Measurements from ENCODE around the gene AGAP1.

Gene AGAP1

GRCh38 chr2:235493775-235494715, at the start of gene AGAP1:
AGAP1 (plus strand) TSS chr2:235494043.
- DNase-seq (ENCODE audit: low read depth in 3 of 3), result no peak

- DNase-seq (ENCODE audit: low read depth in 3 of 3), result no peak
Measured at GRCh38 chr2:235444101-235444597, 49.7 kb upstream of the AGAP1 start.

GRCh38 chr2:235445116-235445515, 48.7 kb upstream of the AGAP1 start:
- no peak for DNase-seq (ENCODE audit: low read depth in 3 of 3)

GRCh38 chr2:235446082-235446481, 47.8 kb upstream of the AGAP1 start:
- DNase-seq (ENCODE audit: low read depth in 3 of 3), result no peak

- DNase-seq (ENCODE audit: low read depth in 3 of 3), result no peak
Measured at GRCh38 chr2:235447210-235447609, 46.6 kb upstream of the AGAP1 start.

- no peak for DNase-seq (ENCODE audit: low read depth in 3 of 3)
Measured at GRCh38 chr2:235449568-235449967, 44.3 kb upstream of the AGAP1 start.

- no peak for DNase-seq (ENCODE audit: low read depth in 3 of 3)
Measured at GRCh38 chr2:235453605-235454151, 40.2 kb upstream of the AGAP1 start.

- DNase-seq (ENCODE audit: low read depth in 3 of 3), result no peak
Measured at GRCh38 chr2:235458839-235459273, 35.0 kb upstream of the AGAP1 start.

- no peak for DNase-seq (ENCODE audit: low read depth in 3 of 3)
Measured at GRCh38 chr2:235460548-235461047, 33.2 kb upstream of the AGAP1 start.

GRCh38 chr2:235461763-235462414, 32.0 kb upstream of the AGAP1 start:
- no peak for DNase-seq (ENCODE audit: low read depth in 3 of 3)

GRCh38 chr2:235462415-235462790, 31.4 kb upstream of the AGAP1 start:
- DNase-seq (ENCODE audit: low read depth in 3 of 3), result no peak

- DNase-seq (ENCODE audit: low read depth in 3 of 3), result no peak
Measured at GRCh38 chr2:235463893-235464292, 29.9 kb upstream of the AGAP1 start.

- DNase-seq (ENCODE audit: low read depth in 3 of 3), result no peak
Measured at GRCh38 chr2:235467588-235467987, 26.3 kb upstream of the AGAP1 start.

- no peak for DNase-seq (ENCODE audit: low read depth in 3 of 3)
Measured at GRCh38 chr2:235468978-235469655, 24.7 kb upstream of the AGAP1 start.

- no peak for DNase-seq (ENCODE audit: low read depth in 3 of 3)
Measured at GRCh38 chr2:235471186-235471747, 22.6 kb upstream of the AGAP1 start.

GRCh38 chr2:235472443-235472842, 21.4 kb upstream of the AGAP1 start:
- DNase-seq (ENCODE audit: low read depth in 3 of 3), result no peak

- DNase-seq (ENCODE audit: low read depth in 3 of 3), result no peak
Measured at GRCh38 chr2:235478609-235479008, 15.2 kb upstream of the AGAP1 start.

- DNase-seq (ENCODE audit: low read depth in 3 of 3), result no peak
Measured at GRCh38 chr2:235479604-235480003, 14.2 kb upstream of the AGAP1 start.

- DNase-seq (ENCODE audit: low read depth in 3 of 3), result no peak
Measured at GRCh38 chr2:235480614-235481013, 13.2 kb upstream of the AGAP1 start.

GRCh38 chr2:235483313-235483712, 10.5 kb upstream of the AGAP1 start:
- DNase-seq (ENCODE audit: low read depth in 3 of 3), result no peak

- DNase-seq (ENCODE audit: low read depth in 3 of 3), result no peak
Measured at GRCh38 chr2:235485362-235485761, 8.5 kb upstream of the AGAP1 start.

All from stimulated activated CD4-positive, alpha-beta T cell treated with anti-CD3 and anti-CD28 coated beads, TNF-alpha, amount 100 ng/mL, for 48 hours (primary cell).